B cell (primary cell): ENCODE data around the gene TFCP2L1.
"Not testable (repeated sequence)": the region's sequence is repeated elsewhere in the genome, so short reads cannot be mapped to it uniquely, and the experiment has no call there.

ENCODE experiments used
- EZH2 ChIP-seq: IDR thresholded peaks from 2 replicates; pipeline ENCODE4 v1.6.1; 2012; ENCODE audit warnings: borderline replicate concordance, low read depth, mild to moderate bottlenecking, moderate library complexity, low read length; ENCODE audit not compliant: insufficient read depth, poor library complexity, severe bottlenecking
- TF ChIP-seq, protein P1 (sequence below): fragments of 200-600 bp; IDR thresholded peaks from one replicate; pipeline ENCODE4 v1.8.0; 2022; ENCODE audit warnings: antibody characterized with exemption, mild to moderate bottlenecking

GRCh38 chr2:121225681-121226080, 59.3 kb downstream of the TFCP2L1 start:
- TF ChIP-seq, protein P1, sequence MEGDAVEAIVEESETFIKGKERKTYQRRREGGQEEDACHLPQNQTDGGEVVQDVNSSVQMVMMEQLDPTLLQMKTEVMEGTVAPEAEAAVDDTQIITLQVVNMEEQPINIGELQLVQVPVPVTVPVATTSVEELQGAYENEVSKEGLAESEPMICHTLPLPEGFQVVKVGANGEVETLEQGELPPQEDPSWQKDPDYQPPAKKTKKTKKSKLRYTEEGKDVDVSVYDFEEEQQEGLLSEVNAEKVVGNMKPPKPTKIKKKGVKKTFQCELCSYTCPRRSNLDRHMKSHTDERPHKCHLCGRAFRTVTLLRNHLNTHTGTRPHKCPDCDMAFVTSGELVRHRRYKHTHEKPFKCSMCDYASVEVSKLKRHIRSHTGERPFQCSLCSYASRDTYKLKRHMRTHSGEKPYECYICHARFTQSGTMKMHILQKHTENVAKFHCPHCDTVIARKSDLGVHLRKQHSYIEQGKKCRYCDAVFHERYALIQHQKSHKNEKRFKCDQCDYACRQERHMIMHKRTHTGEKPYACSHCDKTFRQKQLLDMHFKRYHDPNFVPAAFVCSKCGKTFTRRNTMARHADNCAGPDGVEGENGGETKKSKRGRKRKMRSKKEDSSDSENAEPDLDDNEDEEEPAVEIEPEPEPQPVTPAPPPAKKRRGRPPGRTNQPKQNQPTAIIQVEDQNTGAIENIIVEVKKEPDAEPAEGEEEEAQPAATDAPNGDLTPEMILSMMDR, result not testable (repeated sequence)
- TF ChIP-seq EZH2, result not testable (repeated sequence)
